Mucosa of descending colon (tissue), 3 donors: ENCODE results near the gene PLCG2. TPM values are rescaled to one million over a fixed set of nuclear protein-coding genes. Genes with fewer than 3 reads are reported as not detected.
A peak's percentile ranks its signal among the peaks of the same experiment; 100 is the strongest.
"Not testable (repeated sequence)": the region's sequence is repeated elsewhere in the genome, so short reads cannot be mapped to it uniquely, and the experiment has no call there.

ENCODE experiments used
- ATAC-seq: fragments of 200-7000 bp; cut with Tn5 transposase; one replicate; pipeline ENCODE4 v1.9.1; 2020; ENCODE audit warnings: mild to moderate bottlenecking, moderate library complexity
- DNase-seq, 3 donors: peaks; one replicate each; pipeline ENCODE4 v3.0.0-alpha.2; 2020
- H3K36me3 ChIP-seq: fragments of 200-600 bp; one replicate; pipeline ENCODE4 v1.8.0; 2021; ENCODE audit warnings: low read depth, mild to moderate bottlenecking
- H3K4me1 ChIP-seq: fragments of 200-600 bp; one replicate; pipeline ENCODE4 v1.8.0; 2021; ENCODE audit warnings: low read depth, mild to moderate bottlenecking
- H3K4me3 ChIP-seq: fragments of 200-600 bp; one replicate; pipeline ENCODE4 v1.8.0; 2021; ENCODE audit warnings: mild to moderate bottlenecking
- H3K9me3 ChIP-seq: fragments of 200-600 bp; one replicate; pipeline ENCODE4 v1.8.0; 2021; ENCODE audit warnings: mild to moderate bottlenecking
- intact Hi-C, 2 donors: fragments of 100-400 bp; cut with DNase I in 1 of 2; cut with micrococcal nuclease in 1 of 2; formaldehyde crosslinking; loops; one replicate each; pipeline versions ENCODE4 v1.11.0 to v1.11.1; 2022; cut with DNase I, micrococcal nuclease
- total RNA-seq, 3 donors: library from RNA; stranded (reverse); fragmentation: NEBNext Ultra II Directional in 2 of 3; extraction: Animal tissue kit (Norgen Biotek cat#: 25700) in 2 of 3; gene quantifications; one replicate each; pipeline versions ENCODE4 v1.2.1 to v1.2.4, GENCODE V29; 2021 to 2023
- TF ChIP-seq, protein P1 (sequence below): fragments of 200-600 bp; IDR thresholded peaks from one replicate; pipeline ENCODE4 v1.8.0; 2022; ENCODE audit warnings: antibody characterized with exemption, mild to moderate bottlenecking
- donor health status: DM: no; HTN: no; CAD: no; lungs with moderate emphysema.
- donor health status: DM: no; HTN: no; CAD: no.
- donor health status: DM: no; HTN: yes; CAD: no.

The PLCG2 gene
- total RNA-seq, 3 donors from 2014 or later, result 14.7 to 19.5 (median 15.0) TPM

DNA sequence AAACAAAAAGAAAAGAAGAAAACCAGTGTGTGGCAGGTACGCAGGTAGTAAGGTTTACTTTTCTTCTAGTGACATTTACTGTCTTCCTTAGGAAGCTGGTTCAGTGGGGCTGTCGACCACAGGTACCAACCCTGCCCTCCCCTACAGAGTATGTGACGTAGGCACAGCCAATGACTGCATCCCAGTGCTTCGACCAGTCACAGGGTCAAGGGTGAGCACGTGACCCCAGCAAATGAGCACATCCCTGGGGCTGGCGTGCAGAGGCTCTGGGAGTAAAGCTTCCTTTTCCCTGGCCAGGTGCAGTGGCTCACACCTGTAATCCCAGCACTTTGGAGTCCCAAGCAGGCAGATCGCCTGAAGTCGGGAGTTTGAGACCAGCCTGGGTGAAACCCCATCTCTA, 38.9 kb upstream of the PLCG2 start:
- ATAC-seq (peak; percentile 31), DNase-seq (peak in 1 of 3 donors; percentile 60)
- Histone ChIP-seq H3K4me1 (peaks cover 5% of the 10 kb centered on the region), H3K4me3 (no peak overlapping the region), H3K9me3 (no peaks in the 10 kb centered on the region), H3K36me3 (no peaks in the 10 kb centered on the region)
- intact Hi-C loops, result no loop called here
- TF ChIP-seq, protein P1, sequence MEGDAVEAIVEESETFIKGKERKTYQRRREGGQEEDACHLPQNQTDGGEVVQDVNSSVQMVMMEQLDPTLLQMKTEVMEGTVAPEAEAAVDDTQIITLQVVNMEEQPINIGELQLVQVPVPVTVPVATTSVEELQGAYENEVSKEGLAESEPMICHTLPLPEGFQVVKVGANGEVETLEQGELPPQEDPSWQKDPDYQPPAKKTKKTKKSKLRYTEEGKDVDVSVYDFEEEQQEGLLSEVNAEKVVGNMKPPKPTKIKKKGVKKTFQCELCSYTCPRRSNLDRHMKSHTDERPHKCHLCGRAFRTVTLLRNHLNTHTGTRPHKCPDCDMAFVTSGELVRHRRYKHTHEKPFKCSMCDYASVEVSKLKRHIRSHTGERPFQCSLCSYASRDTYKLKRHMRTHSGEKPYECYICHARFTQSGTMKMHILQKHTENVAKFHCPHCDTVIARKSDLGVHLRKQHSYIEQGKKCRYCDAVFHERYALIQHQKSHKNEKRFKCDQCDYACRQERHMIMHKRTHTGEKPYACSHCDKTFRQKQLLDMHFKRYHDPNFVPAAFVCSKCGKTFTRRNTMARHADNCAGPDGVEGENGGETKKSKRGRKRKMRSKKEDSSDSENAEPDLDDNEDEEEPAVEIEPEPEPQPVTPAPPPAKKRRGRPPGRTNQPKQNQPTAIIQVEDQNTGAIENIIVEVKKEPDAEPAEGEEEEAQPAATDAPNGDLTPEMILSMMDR, result no peak

DNA sequence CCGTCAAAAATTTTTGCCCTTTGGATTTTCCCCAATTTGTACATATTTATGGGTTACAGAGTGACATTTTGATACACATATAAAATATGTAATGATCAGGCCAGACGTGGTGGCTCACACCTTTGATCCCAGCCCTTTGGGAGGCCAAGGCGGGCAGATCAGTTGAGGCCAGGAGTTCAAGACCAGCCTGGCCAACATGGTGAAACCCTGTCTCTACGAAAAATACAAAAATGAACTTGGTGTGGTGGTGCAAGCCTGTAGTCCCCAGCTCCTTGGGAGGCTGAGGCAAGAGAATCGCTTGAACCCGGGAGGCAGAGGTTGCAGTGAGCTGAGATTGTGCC, 37.7 kb upstream of the PLCG2 start:
- H3K36me3 ChIP-seq, intact Hi-C loops, H3K4me3 ChIP-seq, H3K4me1 ChIP-seq, ATAC-seq, DNase-seq, H3K9me3 ChIP-seq: not testable (repeated sequence)

DNA sequence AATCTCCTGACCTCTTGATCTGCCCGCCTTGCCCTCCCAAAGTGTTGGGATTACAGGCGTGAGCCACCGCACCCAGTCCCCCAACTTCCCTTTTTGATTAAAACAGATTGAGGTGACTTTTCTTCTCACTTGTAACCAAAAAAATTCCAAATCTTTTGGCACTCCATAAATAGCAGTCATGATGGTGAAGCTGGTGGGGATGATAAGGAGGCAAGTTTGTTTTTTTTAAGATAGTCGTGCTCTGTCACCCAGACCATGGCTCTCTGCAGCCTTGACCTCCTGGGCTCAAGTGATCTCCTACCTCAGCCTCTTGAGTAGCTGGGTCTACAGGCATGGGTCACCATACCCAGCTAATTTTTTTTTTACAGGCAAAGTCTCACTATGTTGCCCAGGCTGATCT, 34.7 kb upstream of the PLCG2 start:
- H3K9me3 ChIP-seq, result no peaks in the 10 kb centered on the region
- H3K36me3 ChIP-seq, result no peaks in the 10 kb centered on the region
- H3K4me3 ChIP-seq, result no peak overlapping the region
- TF ChIP-seq, protein P1, result no peak
- no peak for DNase-seq
- intact Hi-C loops, result no loop called here
- ATAC-seq, result no peak
- H3K4me1 ChIP-seq, result no peaks in the 10 kb centered on the region

DNA sequence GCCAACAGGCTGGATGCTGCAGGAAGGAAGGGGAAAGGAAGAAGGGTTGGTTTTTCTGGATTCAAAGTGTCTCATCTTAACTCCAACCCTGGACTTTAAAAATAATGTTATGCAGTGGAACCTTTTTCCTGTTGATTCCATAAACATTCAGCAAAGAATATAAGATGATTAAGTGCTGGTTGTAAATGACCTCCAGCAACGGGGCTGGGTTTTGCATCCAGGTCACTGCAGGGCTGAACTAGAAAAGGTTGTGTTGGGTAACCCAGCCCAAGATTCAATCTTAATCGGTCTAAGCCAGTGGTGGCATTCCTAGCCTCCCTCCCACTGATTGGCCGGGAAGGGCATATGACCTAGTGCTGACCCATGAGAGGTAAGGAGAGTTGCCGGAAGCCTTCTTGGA, 34.2 kb upstream of the PLCG2 start:
- ATAC-seq (no peak), DNase-seq (no peak)
- H3K4me3 ChIP-seq, result no peak overlapping the region
- H3K4me1 ChIP-seq, result no peaks in the 10 kb centered on the region
- TF ChIP-seq, protein P1, result no peak
- no peaks in the 10 kb centered on the region for H3K36me3 ChIP-seq
- intact Hi-C loops, result no loop called here
- no peaks in the 10 kb centered on the region for H3K9me3 ChIP-seq

DNA sequence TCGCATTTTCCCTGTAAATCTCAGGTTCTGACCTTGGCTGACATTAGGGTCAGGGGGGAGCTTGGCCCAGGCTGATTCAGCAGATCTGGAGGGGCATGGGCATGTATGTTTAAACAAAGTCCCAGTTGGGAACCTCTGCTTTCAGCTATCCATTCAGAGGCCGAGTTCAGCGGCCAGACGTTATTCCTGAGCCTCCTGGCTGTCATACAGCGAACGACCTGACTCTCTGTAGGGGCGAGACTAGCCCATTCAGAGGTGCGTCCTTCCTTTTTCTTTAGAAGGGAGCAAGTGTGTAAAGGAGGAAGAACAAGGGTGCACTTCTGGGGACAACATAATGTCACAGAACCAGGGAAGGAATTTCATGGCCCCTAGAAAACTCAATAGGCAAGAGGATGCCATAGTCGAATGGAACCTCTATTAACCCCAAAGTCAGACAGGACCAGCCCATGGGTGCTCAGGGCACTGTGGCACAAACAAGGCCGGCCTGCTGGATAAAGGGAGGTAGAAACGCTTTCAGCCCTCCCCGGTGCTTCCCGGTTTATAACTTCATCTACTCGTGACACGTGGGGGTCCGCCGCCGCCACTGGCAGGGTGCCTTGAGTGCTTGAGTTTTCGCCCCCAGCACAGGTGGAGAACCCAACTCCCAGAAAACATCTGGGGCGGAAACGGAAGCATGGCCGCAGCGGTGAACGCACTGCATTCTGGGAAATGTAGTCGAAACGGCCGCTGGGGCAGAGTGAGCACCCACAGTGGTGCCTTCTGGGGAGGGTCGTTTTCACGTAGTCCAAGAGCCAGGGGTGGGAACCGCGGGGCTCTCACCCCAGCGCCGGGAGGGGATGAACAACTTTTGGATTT, 33.2 kb upstream of the PLCG2 start:
- ATAC-seq (peak; percentile 89), DNase-seq (peak; percentile 80 to 84 (median 81))
- Histone ChIP-seq H3K4me1 (no peaks in the 10 kb centered on the region), H3K4me3 (no peak overlapping the region), H3K9me3 (no peaks in the 10 kb centered on the region), H3K36me3 (no peaks in the 10 kb centered on the region)
- intact Hi-C loops, result no loop called here
- TF ChIP-seq, protein P1, result no peak

DNA sequence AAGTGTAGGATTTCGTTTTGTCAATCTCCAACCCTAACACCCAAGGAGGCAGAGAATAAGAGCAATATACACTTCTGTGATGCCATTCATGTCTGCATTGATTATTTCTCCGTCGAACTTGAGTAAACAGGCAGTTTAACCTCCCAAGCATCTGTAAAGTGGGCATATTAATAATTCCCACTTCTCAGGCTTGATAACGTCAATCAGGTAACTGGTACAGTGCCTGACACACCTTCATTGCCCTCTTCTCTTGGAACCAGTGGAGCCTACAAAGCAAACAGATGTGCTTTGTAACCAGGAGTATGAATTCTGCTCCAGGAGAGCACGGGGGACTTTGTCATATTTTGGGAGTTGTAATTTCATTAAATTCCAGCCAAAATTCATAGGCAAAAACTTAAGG, 32.5 kb upstream of the PLCG2 start:
- intact Hi-C loops, result no loop called here
- Histone ChIP-seq H3K4me1 (no peaks in the 10 kb centered on the region), H3K4me3 (no peak overlapping the region), H3K9me3 (no peaks in the 10 kb centered on the region), H3K36me3 (no peaks in the 10 kb centered on the region)
- no peak for ATAC-seq
- DNase-seq, result no peak
- TF ChIP-seq, protein P1, result no peak
